ENCODE measurements around the gene RBM25.

RBM25 gene

GRCh38 chr14:73143003-73143402 is 84.7 kb downstream of the RBM25 start:
- TF ChIP-seq CSDC2 (CRISPR knock-in tag; IDR thresholded peaks at IDR 0.05): no peak
- no peak for TF ChIP-seq BACH2 (CRISPR knock-in tag; IDR thresholded peaks at IDR 0.05; ENCODE audit: borderline replicate concordance)
- no peak for TF ChIP-seq PATZ1 (CRISPR knock-in tag; IDR thresholded peaks at IDR 0.05; ENCODE audit: borderline replicate concordance)
- TF ChIP-seq RARB (CRISPR knock-in tag; IDR thresholded peaks at IDR 0.05): no peak
- TF ChIP-seq ZC3H10 (CRISPR knock-in tag; IDR thresholded peaks at IDR 0.05): no peak
- ATAC-seq: no peak

GRCh38 chr14:73143617-73144016 is 85.3 kb downstream of the RBM25 start:
- TF ChIP-seq ARNTL (CRISPR knock-in tag; IDR thresholded peaks at IDR 0.05; ENCODE audit: borderline replicate concordance, low read depth) (no peak), ISL1 (CRISPR knock-in tag; IDR thresholded peaks at IDR 0.05) (no peak), ZC3H10 (CRISPR knock-in tag; IDR thresholded peaks at IDR 0.05) (no peak)
- no peak for ATAC-seq

GRCh38 chr14:73145371-73145770 is 87.0 kb downstream of the RBM25 start:
- no peak for ATAC-seq
- no peak for TF ChIP-seq OSR1 (CRISPR knock-in tag; IDR thresholded peaks at IDR 0.05)
- no peak for TF ChIP-seq ESRRG (CRISPR knock-in tag; IDR thresholded peaks at IDR 0.05)
- no peak for TF ChIP-seq ZNF70 (CRISPR knock-in tag; IDR thresholded peaks at IDR 0.05)
- no peak for TF ChIP-seq TCF4 (CRISPR knock-in tag; IDR thresholded peaks at IDR 0.05; ENCODE audit: borderline replicate concordance)
- no peak for TF ChIP-seq ZFP3 (CRISPR knock-in tag; IDR thresholded peaks at IDR 0.05)
- TF ChIP-seq ARNTL (CRISPR knock-in tag; IDR thresholded peaks at IDR 0.05; ENCODE audit: borderline replicate concordance, low read depth): no peak
- no peak for TF ChIP-seq ZFP30 (CRISPR knock-in tag; IDR thresholded peaks at IDR 0.05)
- no peak for TF ChIP-seq PATZ1 (CRISPR knock-in tag; IDR thresholded peaks at IDR 0.05; ENCODE audit: borderline replicate concordance)
- no peak for TF ChIP-seq CSRNP3 (CRISPR knock-in tag; IDR thresholded peaks at IDR 0.05)
- TF ChIP-seq ZNF565 (CRISPR knock-in tag; conservative IDR thresholded peaks at IDR 0.05; ENCODE audit: low read depth): no peak
- no peak for TF ChIP-seq POU6F1 (CRISPR knock-in tag; IDR thresholded peaks at IDR 0.05; ENCODE audit: borderline replicate concordance, low read depth)
- no peak for TF ChIP-seq GLIS3 (CRISPR knock-in tag; IDR thresholded peaks at IDR 0.05)
- TF ChIP-seq TSHZ2 (CRISPR knock-in tag; IDR thresholded peaks at IDR 0.05): no peak
- no peak for TF ChIP-seq ZC3H10 (CRISPR knock-in tag; IDR thresholded peaks at IDR 0.05)
- TF ChIP-seq RARB (CRISPR knock-in tag; IDR thresholded peaks at IDR 0.05): no peak
- no peak for TF ChIP-seq BACH2 (CRISPR knock-in tag; IDR thresholded peaks at IDR 0.05; ENCODE audit: borderline replicate concordance)
- TF ChIP-seq PPARA (CRISPR knock-in tag; IDR thresholded peaks at IDR 0.05; ENCODE audit: borderline replicate concordance): no peak
- no peak for TF ChIP-seq CREB5 (CRISPR knock-in tag; IDR thresholded peaks at IDR 0.05; ENCODE audit: low read depth)
- TF ChIP-seq ISL1 (CRISPR knock-in tag; IDR thresholded peaks at IDR 0.05): no peak
- TF ChIP-seq ZNF8 (CRISPR knock-in tag; IDR thresholded peaks at IDR 0.05): no peak

Data from SK-N-SH treated with all-trans-retinoic acid at 6 μM for 48 hours (cell line).